ENCODE data around the gene OBP2A. TPM values are rescaled to one million over a fixed set of nuclear protein-coding genes. Genes with fewer than 3 reads are reported as not detected.
"Not testable (repeated sequence)": the region's sequence is repeated elsewhere in the genome, so short reads cannot be mapped to it uniquely, and the experiment has no call there.

OBP2A gene
- polyA plus RNA-seq, 1 donor (not counting 4 experiments of a cell fraction or from before 2014, with no cell fraction given) = not detected

GRCh38 chr9:135526089-135526729, 19.7 kb upstream of the OBP2A start:
- no peak for FAIRE-seq
- no peak overlapping the region for H2AFZ ChIP-seq (ENCODE audit: control insufficient read depth, low read length)
- no peak for DNase-seq (ENCODE audit: low read depth, low spot score)

GRCh38 chr9:135526730-135527571, 19.0 kb upstream of the OBP2A start:
- no peak overlapping the region for H3K4me3 ChIP-seq (ENCODE audit: control insufficient read depth in 2 of 3, extremely low read depth in 1 of 3, insufficient read depth in 2 of 3, low read depth in 1 of 3, low read length in 3 of 3)
- H3K79me2 ChIP-seq (ENCODE audit: control insufficient read depth, insufficient read depth, low read length) = no peaks in the 10 kb centered on the region
- no peaks in the 10 kb centered on the region for H4K20me1 ChIP-seq (ENCODE audit: control insufficient read depth, extremely low read depth, insufficient read depth, low read length)
- no peak overlapping the region for H3K4me2 ChIP-seq (ENCODE audit: control insufficient read depth, extremely low read depth, insufficient read depth, low read depth, low read length)
- no peak overlapping the region for H2AFZ ChIP-seq (ENCODE audit: control insufficient read depth, low read length)
- no peak for DNase-seq (ENCODE audit: low read depth, low spot score)
- H3K27me3 ChIP-seq (ENCODE audit: control insufficient read depth, extremely low read depth, insufficient read depth, low read length) = no peaks in the 10 kb centered on the region
- no peak overlapping the region for H3K27ac ChIP-seq (ENCODE audit: control insufficient read depth, insufficient read depth, low read length)
- no peaks in the 10 kb centered on the region for H3K9me3 ChIP-seq (ENCODE audit: control insufficient read depth, low read depth, low read length)
- H3K4me1 ChIP-seq (ENCODE audit: control insufficient read depth, extremely low read depth, insufficient read depth, low read length) = no peaks in the 10 kb centered on the region
- no peak for FAIRE-seq
- no peaks in the 10 kb centered on the region for H3K36me3 ChIP-seq (ENCODE audit: control insufficient read depth in 2 of 2, extremely low read depth in 1 of 2, insufficient read depth in 2 of 2, low read length in 2 of 2)
- H3K9ac ChIP-seq (ENCODE audit: control insufficient read depth, extremely low read depth, insufficient read depth, low read length) = no peak overlapping the region
- TF ChIP-seq CTCF (optimal IDR thresholded peaks at IDR 0.05 in 1 of 3, IDR thresholded peaks at IDR 0.05 in 1 of 3, conservative IDR thresholded peaks at IDR 0.05 in 1 of 3; ENCODE audit: extremely low read depth in 1 of 3, insufficient read depth in 2 of 3, low read length in 3 of 3) (no peak), EZH2 (IDR thresholded peaks at IDR 0.05; ENCODE audit: low read length) (no peak)
- no peaks in the 10 kb centered on the region for H3K9me1 ChIP-seq (ENCODE audit: control insufficient read depth, extremely low read depth, insufficient read depth, low read length)
- dilution Hi-C loops (cut with MboI; ENCODE audit: extremely low pct_ligation_motif_present, low sequenced_read_pairs) = no loop called here

More at GRCh38 chr9:135526089-135526729, 19.7 kb upstream of the OBP2A start:
- Histone ChIP-seq H3K79me2 (ENCODE audit: control insufficient read depth, insufficient read depth, low read length) (no peaks in the 10 kb centered on the region), H4K20me1 (ENCODE audit: control insufficient read depth, extremely low read depth, insufficient read depth, low read length) (no peaks in the 10 kb centered on the region), H3K4me2 (ENCODE audit: control insufficient read depth, extremely low read depth, insufficient read depth, low read depth, low read length) (no peak overlapping the region), H3K4me3 (ENCODE audit: control insufficient read depth in 2 of 3, extremely low read depth in 1 of 3, insufficient read depth in 2 of 3, low read depth in 1 of 3, low read length in 3 of 3) (no peak overlapping the region), H3K36me3 (ENCODE audit: control insufficient read depth in 2 of 2, extremely low read depth in 1 of 2, insufficient read depth in 2 of 2, low read length in 2 of 2) (no peaks in the 10 kb centered on the region), H3K9ac (ENCODE audit: control insufficient read depth, extremely low read depth, insufficient read depth, low read length) (no peak overlapping the region), H3K27me3 (ENCODE audit: control insufficient read depth, extremely low read depth, insufficient read depth, low read length) (no peaks in the 10 kb centered on the region), H3K27ac (ENCODE audit: control insufficient read depth, insufficient read depth, low read length) (no peak overlapping the region), H3K4me1 (ENCODE audit: control insufficient read depth, extremely low read depth, insufficient read depth, low read length) (no peaks in the 10 kb centered on the region), H3K9me3 (ENCODE audit: control insufficient read depth, low read depth, low read length) (no peaks in the 10 kb centered on the region), H3K9me1 (ENCODE audit: control insufficient read depth, extremely low read depth, insufficient read depth, low read length) (no peaks in the 10 kb centered on the region)
- no peak for TF ChIP-seq CTCF (optimal IDR thresholded peaks at IDR 0.05 in 1 of 3, IDR thresholded peaks at IDR 0.05 in 1 of 3, conservative IDR thresholded peaks at IDR 0.05 in 1 of 3; ENCODE audit: extremely low read depth in 1 of 3, insufficient read depth in 2 of 3, low read length in 3 of 3)
- TF ChIP-seq EZH2 (IDR thresholded peaks at IDR 0.05; ENCODE audit: low read length) = no peak
- dilution Hi-C loops (cut with MboI; ENCODE audit: extremely low pct_ligation_motif_present, low sequenced_read_pairs) = no loop called here

- DNase-seq (ENCODE audit: low read depth, low spot score); H3K27me3 ChIP-seq (ENCODE audit: control insufficient read depth, extremely low read depth, insufficient read depth, low read length); H3K36me3 ChIP-seq (ENCODE audit: control insufficient read depth in 2 of 2, extremely low read depth in 1 of 2, insufficient read depth in 2 of 2, low read length in 2 of 2); H3K9ac ChIP-seq (ENCODE audit: control insufficient read depth, extremely low read depth, insufficient read depth, low read length); H2AFZ ChIP-seq (ENCODE audit: control insufficient read depth, low read length); dilution Hi-C loops (cut with MboI; ENCODE audit: extremely low pct_ligation_motif_present, low sequenced_read_pairs); H4K20me1 ChIP-seq (ENCODE audit: control insufficient read depth, extremely low read depth, insufficient read depth, low read length); H3K4me3 ChIP-seq (ENCODE audit: control insufficient read depth in 2 of 3, extremely low read depth in 1 of 3, insufficient read depth in 2 of 3, low read depth in 1 of 3, low read length in 3 of 3); H3K9me1 ChIP-seq (ENCODE audit: control insufficient read depth, extremely low read depth, insufficient read depth, low read length); H3K9me3 ChIP-seq (ENCODE audit: control insufficient read depth, low read depth, low read length); H3K4me2 ChIP-seq (ENCODE audit: control insufficient read depth, extremely low read depth, insufficient read depth, low read depth, low read length); H3K27ac ChIP-seq (ENCODE audit: control insufficient read depth, insufficient read depth, low read length); H3K79me2 ChIP-seq (ENCODE audit: control insufficient read depth, insufficient read depth, low read length); H3K4me1 ChIP-seq (ENCODE audit: control insufficient read depth, extremely low read depth, insufficient read depth, low read length); FAIRE-seq: not testable (repeated sequence)
Measured at GRCh38 chr9:135528842-135529435, 17.0 kb upstream of the OBP2A start.
